Neural cell (in vitro differentiated cells): ENCODE results near the gene CYP4A11. TPM values are rescaled to one million over a fixed set of nuclear protein-coding genes. Genes with fewer than 3 reads are reported as not detected.
"Not testable (repeated sequence)": the region's sequence is repeated elsewhere in the genome, so short reads cannot be mapped to it uniquely, and the experiment has no call there.

ENCODE experiments used
- H2AFZ ChIP-seq: fragments of 200-600, 300-800 bp; sonication (generic), shearing (Covaris generic); 2 replicates; pipeline ENCODE4 v1.6.0; 2014; ENCODE audit warnings: low read depth, mild to moderate bottlenecking, antibody characterized with exemption, low read length, moderate library complexity
- H3F3A ChIP-seq: fragments of 200-600 bp; shearing (Covaris generic); 2 replicates; pipeline ENCODE4 v1.6.1; 2016; ENCODE audit warnings: mild to moderate bottlenecking, moderate library complexity, mixed read lengths, antibody characterized with exemption, low read length; ENCODE audit not compliant: insufficient read depth, poor library complexity, severe bottlenecking
- H3K27ac ChIP-seq: fragments of 200-600, 300-800 bp; sonication (generic), shearing (Covaris generic); 2 replicates; pipeline ENCODE4 v1.5.1; 2014; ENCODE audit warnings: mild to moderate bottlenecking, low read length, moderate library complexity
- H3K27me3 ChIP-seq: fragments of 300-800, 200-600 bp; sonication (generic), shearing (Covaris generic); 2 replicates; pipeline ENCODE4 v1.6.0; 2014; ENCODE audit warnings: mild to moderate bottlenecking, low read depth, low read length, moderate library complexity; ENCODE audit not compliant: insufficient read depth
- H3K36me3 ChIP-seq: fragments of 300-800, 200-600 bp; sonication (generic), shearing (Covaris generic); 2 replicates; pipeline ENCODE4 v1.5.1; 2014; ENCODE audit warnings: mild to moderate bottlenecking, antibody characterized with exemption, low read length, moderate library complexity; ENCODE audit not compliant: insufficient read depth
- H3K4me2 ChIP-seq: fragments of 300-800, 200-600 bp; sonication (generic), shearing (Covaris generic); 2 replicates; pipeline ENCODE4 v1.6.0; 2014; ENCODE audit warnings: mild to moderate bottlenecking, low read length
- H3K4me3 ChIP-seq: fragments of 300-800, 200-600 bp; sonication (generic), shearing (Covaris generic); 2 replicates; pipeline ENCODE4 v1.5.1; 2014; ENCODE audit warnings: mild to moderate bottlenecking, low read length, moderate library complexity
- H3K79me2 ChIP-seq: fragments of 200-600 bp; shearing (Covaris generic); replicated peaks from 2 replicates; pipeline ENCODE4 v1.6.0; 2014; ENCODE audit warnings: mild to moderate bottlenecking, low read length, moderate library complexity; ENCODE audit not compliant: insufficient read depth
- H3K9ac ChIP-seq: fragments of 300-800, 200-600 bp; sonication (generic), shearing (Covaris generic); 2 replicates; pipeline ENCODE4 v1.6.1; 2016; ENCODE audit warnings: mild to moderate bottlenecking, low read length, mixed read lengths
- H3K9me2 ChIP-seq: fragments of 200-600 bp; shearing (Covaris generic); 2 replicates; pipeline ENCODE4 v1.6.1; 2016; ENCODE audit warnings: mild to moderate bottlenecking, low read length, mixed read lengths; ENCODE audit not compliant: insufficient read depth
- H3K9me3 ChIP-seq: fragments of 200-600, 300-800 bp; sonication (generic), shearing (Covaris generic); 2 replicates; pipeline ENCODE4 v1.6.1; 2016; ENCODE audit warnings: mild to moderate bottlenecking, mixed run types, low read length, moderate library complexity, mixed read lengths
- H4K20me1 ChIP-seq: fragments of 200-600 bp; shearing (Covaris generic); 2 replicates; pipeline ENCODE4 v1.6.1; 2016; ENCODE audit warnings: mild to moderate bottlenecking, mixed run types; ENCODE audit not compliant: insufficient read depth
- CTCF ChIP-seq: fragments of 450-650 bp; IDR thresholded peaks from 2 replicates; pipeline ENCODE4 v1.5.1; 2014; ENCODE audit warnings: antibody characterized with exemption, mild to moderate bottlenecking, moderate library complexity; ENCODE audit not compliant: poor library complexity, severe bottlenecking
- EP300 ChIP-seq: fragments of 450-650 bp; conservative IDR thresholded peaks from 2 replicates; pipeline ENCODE4 v1.6.1; 2014; ENCODE audit warnings: antibody characterized with exemption, mild to moderate bottlenecking, moderate library complexity; ENCODE audit not compliant: poor library complexity, severe bottlenecking
- EZH2 ChIP-seq: fragments of 200-600, 300-800 bp; shearing (Covaris generic), sonication (generic); IDR thresholded peaks from 2 replicates; pipeline ENCODE4 v1.6.1; 2014; ENCODE audit warnings: antibody characterized with exemption, low read length, borderline replicate concordance, mild to moderate bottlenecking; ENCODE audit not compliant: insufficient read depth, poor library complexity, severe bottlenecking
- MXI1 ChIP-seq: fragments of 450-650 bp; conservative IDR thresholded peaks from 2 replicates; pipeline ENCODE4 v1.6.1; 2014; ENCODE audit warnings: antibody characterized with exemption, mild to moderate bottlenecking; ENCODE audit not compliant: poor library complexity, severe bottlenecking
- POLR2AphosphoS5 ChIP-seq: IDR thresholded peaks from 2 replicates; pipeline ENCODE4 v1.6.1; 2012
- RAD21 ChIP-seq: fragments of 450-650 bp; conservative IDR thresholded peaks from 2 replicates; pipeline ENCODE4 v1.6.1; 2014; ENCODE audit warnings: antibody characterized with exemption, mild to moderate bottlenecking, moderate library complexity
- SMC3 ChIP-seq: fragments of 450-650 bp; conservative IDR thresholded peaks from 2 replicates; pipeline ENCODE4 v1.6.1; 2014; ENCODE audit warnings: antibody characterized with exemption, mild to moderate bottlenecking, moderate library complexity; ENCODE audit not compliant: poor library complexity
- TAF1 ChIP-seq: IDR thresholded peaks from 2 replicates; pipeline ENCODE4 v1.6.1; 2012; ENCODE audit warnings: low read depth
- polyA plus RNA-seq: library from polyadenylated mRNA; depleted of rRNA; stranded (reverse); fragments of >200 nt; gene quantifications from 2 replicates; pipeline ENCODE4 v1.2.3, GENCODE V29; 2014
- TF ChIP-seq, protein P1 (sequence below): IDR thresholded peaks from 2 replicates; pipeline ENCODE4 v1.6.1; 2012; ENCODE audit warnings: borderline replicate concordance

The CYP4A11 gene
- polyA plus RNA-seq, 1 donor from 2014 or later = not detected

DNA sequence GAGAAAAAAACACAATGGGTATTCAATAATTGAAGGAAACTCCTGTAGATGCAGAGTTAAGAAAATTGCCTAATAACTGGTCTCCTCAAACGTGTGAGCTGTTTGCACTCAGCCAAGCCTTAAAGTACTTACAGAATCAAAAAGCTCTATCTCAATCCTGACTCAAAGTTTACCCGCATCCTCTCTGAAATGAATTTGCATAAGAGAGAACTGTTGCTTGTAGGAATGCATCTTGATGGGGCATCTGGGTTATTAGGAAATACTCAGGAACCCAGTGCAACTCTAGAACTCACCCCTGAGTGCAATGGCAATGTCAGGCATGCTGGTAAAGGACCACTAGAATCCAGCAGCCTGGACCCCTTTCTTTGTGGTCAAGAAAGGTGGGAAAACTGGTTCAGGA lies 12.6 kb upstream of the CYP4A11 start:
- not testable (repeated sequence) for H3F3A ChIP-seq, H3K27me3 ChIP-seq

GRCh38 chr1:46949417-46949666 lies 8.1 kb upstream of the CYP4A11 start:
- H3K36me3 ChIP-seq, H4K20me1 ChIP-seq, H3K79me2 ChIP-seq, H2AFZ ChIP-seq, H3K4me2 ChIP-seq, H3K9me3 ChIP-seq, H3K9ac ChIP-seq, H3K27me3 ChIP-seq, H3K27ac ChIP-seq, H3K4me3 ChIP-seq, H3F3A ChIP-seq, H3K9me2 ChIP-seq: not testable (repeated sequence)

More for the DNA sequence above, 12.6 kb upstream of the CYP4A11 start:
- H3K27ac ChIP-seq, H3K9me2 ChIP-seq, H3K9me3 ChIP-seq, H3K36me3 ChIP-seq, H4K20me1 ChIP-seq, H3K4me3 ChIP-seq, H3K4me2 ChIP-seq, H3K9ac ChIP-seq, H2AFZ ChIP-seq, H3K79me2 ChIP-seq: not testable (repeated sequence)

- Histone ChIP-seq H3K27ac (no peak overlapping the region), H4K20me1 (no peaks in the 10 kb centered on the region), H3K4me3 (no peak overlapping the region), H3K4me2 (no peak overlapping the region), H3K9me2 (no peaks in the 10 kb centered on the region), H3K36me3 (no peaks in the 10 kb centered on the region), H3K79me2 (no peaks in the 10 kb centered on the region), H3F3A (no peaks in the 10 kb centered on the region), H2AFZ (no peak overlapping the region), H3K27me3 (no peaks in the 10 kb centered on the region), H3K9me3 (no peaks in the 10 kb centered on the region), H3K9ac (no peak overlapping the region)
- TF ChIP-seq EZH2 (no peak), RAD21 (no peak), CTCF (no peak), TAF1 (no peak), SMC3 (no peak), EP300 (no peak), POLR2AphosphoS5 (no peak), MXI1 (no peak)
- TF ChIP-seq, protein P1, sequence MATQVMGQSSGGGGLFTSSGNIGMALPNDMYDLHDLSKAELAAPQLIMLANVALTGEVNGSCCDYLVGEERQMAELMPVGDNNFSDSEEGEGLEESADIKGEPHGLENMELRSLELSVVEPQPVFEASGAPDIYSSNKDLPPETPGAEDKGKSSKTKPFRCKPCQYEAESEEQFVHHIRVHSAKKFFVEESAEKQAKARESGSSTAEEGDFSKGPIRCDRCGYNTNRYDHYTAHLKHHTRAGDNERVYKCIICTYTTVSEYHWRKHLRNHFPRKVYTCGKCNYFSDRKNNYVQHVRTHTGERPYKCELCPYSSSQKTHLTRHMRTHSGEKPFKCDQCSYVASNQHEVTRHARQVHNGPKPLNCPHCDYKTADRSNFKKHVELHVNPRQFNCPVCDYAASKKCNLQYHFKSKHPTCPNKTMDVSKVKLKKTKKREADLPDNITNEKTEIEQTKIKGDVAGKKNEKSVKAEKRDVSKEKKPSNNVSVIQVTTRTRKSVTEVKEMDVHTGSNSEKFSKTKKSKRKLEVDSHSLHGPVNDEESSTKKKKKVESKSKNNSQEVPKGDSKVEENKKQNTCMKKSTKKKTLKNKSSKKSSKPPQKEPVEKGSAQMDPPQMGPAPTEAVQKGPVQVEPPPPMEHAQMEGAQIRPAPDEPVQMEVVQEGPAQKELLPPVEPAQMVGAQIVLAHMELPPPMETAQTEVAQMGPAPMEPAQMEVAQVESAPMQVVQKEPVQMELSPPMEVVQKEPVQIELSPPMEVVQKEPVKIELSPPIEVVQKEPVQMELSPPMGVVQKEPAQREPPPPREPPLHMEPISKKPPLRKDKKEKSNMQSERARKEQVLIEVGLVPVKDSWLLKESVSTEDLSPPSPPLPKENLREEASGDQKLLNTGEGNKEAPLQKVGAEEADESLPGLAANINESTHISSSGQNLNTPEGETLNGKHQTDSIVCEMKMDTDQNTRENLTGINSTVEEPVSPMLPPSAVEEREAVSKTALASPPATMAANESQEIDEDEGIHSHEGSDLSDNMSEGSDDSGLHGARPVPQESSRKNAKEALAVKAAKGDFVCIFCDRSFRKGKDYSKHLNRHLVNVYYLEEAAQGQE = no peak
These were observed 7.5 kb upstream of the CYP4A11 start for GRCh38 chr1:46948629-46949416.

- not testable (repeated sequence) for H3K36me3 ChIP-seq, H3K9me3 ChIP-seq, H2AFZ ChIP-seq, H3K9me2 ChIP-seq, H3K27me3 ChIP-seq, H3K4me2 ChIP-seq, H4K20me1 ChIP-seq, H3K4me3 ChIP-seq, H3K9ac ChIP-seq, H3F3A ChIP-seq, H3K27ac ChIP-seq, H3K79me2 ChIP-seq
These were observed 6.4 kb upstream of the CYP4A11 start for GRCh38 chr1:46947706-46948105.
